Brain microvascular endothelial cell (primary cell): ENCODE results near the gene NBL1.

Source experiments
- DNase-seq: peaks from one replicate; pipeline ENCODE4 v3.0.0-alpha.2; 2020
- H3K27ac ChIP-seq: fragments of 250-450 bp; sonication (Bioruptor Pico); 2 replicates; pipeline ENCODE4 v1.5.1; 2020; ENCODE audit warnings: mild to moderate bottlenecking, moderate library complexity
- H3K27me3 ChIP-seq: fragments of 250-450 bp; sonication (Bioruptor Pico); replicated peaks from 2 replicates; pipeline ENCODE4 v1.5.1; 2020; ENCODE audit warnings: mild to moderate bottlenecking
- H3K36me3 ChIP-seq: fragments of 250-450 bp; sonication (Bioruptor Pico); replicated peaks from 2 replicates; pipeline ENCODE4 v1.5.1; 2020; ENCODE audit warnings: mild to moderate bottlenecking
- H3K4me3 ChIP-seq: 2 replicates; pipeline ENCODE4 v1.5.1; 2011; ENCODE audit warnings: low read depth, mild to moderate bottlenecking, control low read depth, low read length, moderate library complexity
- CTCF ChIP-seq: IDR thresholded peaks from 2 replicates; pipeline ENCODE4 v1.5.1; 2011; ENCODE audit warnings: low read depth, mild to moderate bottlenecking, moderate library complexity, low read length, control low read depth, inconsistent platforms; ENCODE audit errors: missing control alignments
- in situ Hi-C: cut with HindIII; loops from 2 replicates; pipeline ENCODE4 v1.10.0; 2017; ENCODE audit warnings: low sequenced_read_pairs, low pct_ligation_motif_present

Gene NBL1

GRCh38 chr1:19643602-19644394 is at the start of gene NBL1:
TSS of gene NBL1 (plus strand) at chr1:19644311. CDS start at chr1:19655031, 10,720 bp downstream.
- in situ Hi-C loops = loop anchor here (25.0 kb wide), 1 partner anchor 256 kb away; no protein-coding TSS in a partner anchor
- Histone ChIP-seq H3K4me3 (peak within 1 kb of the TSS; percentile 87), H3K36me3 (no peaks in the 10 kb centered on the region), H3K27me3 (no peaks in the 10 kb centered on the region), H3K27ac (peak within 1 kb of the TSS; percentile 68)
- DNase-seq = peak; percentile 37
- TF ChIP-seq CTCF = no peak

- H3K36me3 ChIP-seq = no peaks in the 10 kb centered on the region
- peak overlapping the region; percentile 87 for H3K27ac ChIP-seq
- no peak for TF ChIP-seq CTCF
- no peak for DNase-seq
- H3K4me3 ChIP-seq = peak overlapping the region; percentile 86
- no peaks in the 10 kb centered on the region for H3K27me3 ChIP-seq
- in situ Hi-C loops = no loop called here
These were observed 47.9 kb upstream of the NBL1 start for GRCh38 chr1:19596065-19596713.

GRCh38 chr1:19596714-19597495 is 47.2 kb upstream of the NBL1 start:
- H3K27me3 ChIP-seq = no peaks in the 10 kb centered on the region
- in situ Hi-C loops = no loop called here
- H3K36me3 ChIP-seq = no peaks in the 10 kb centered on the region
- TF ChIP-seq CTCF = no peak
- H3K4me3 ChIP-seq = peak overlapping the region; percentile 86
- peak overlapping the region; percentile 87 for H3K27ac ChIP-seq
- DNase-seq = peak; percentile 98

GRCh38 chr1:19597496-19598309 is 46.4 kb upstream of the NBL1 start:
- Histone ChIP-seq H3K4me3 (peak overlapping the region; percentile 86), H3K36me3 (no peaks in the 10 kb centered on the region), H3K27ac (peak overlapping the region; percentile 87), H3K27me3 (no peaks in the 10 kb centered on the region)
- in situ Hi-C loops = no loop called here
- peak; percentile 6 for DNase-seq
- no peak for TF ChIP-seq CTCF

GRCh38 chr1:19599810-19600209 is 44.3 kb upstream of the NBL1 start:
- Histone ChIP-seq H3K27ac (no peak overlapping the region), H3K36me3 (no peaks in the 10 kb centered on the region), H3K27me3 (no peaks in the 10 kb centered on the region), H3K4me3 (no peak overlapping the region)
- in situ Hi-C loops = no loop called here
- no peak for TF ChIP-seq CTCF
- DNase-seq = no peak
